Cardiac fibroblast (primary cell): ENCODE measurements around the gene XIRP1.
"Not testable (repeated sequence)": the region's sequence is repeated elsewhere in the genome, so short reads cannot be mapped to it uniquely, and the experiment has no call there.

Experiments used
- DNase-seq, 2 donors: peaks; one replicate each; pipeline versions ENCODE4 v3.0.0 to v3.0.0-alpha.2; 2010; ENCODE audit warnings: low read depth in 2 of 2
- H3K4me3 ChIP-seq, 2 donors: replicated peaks in 1 of 2; 1 replicate in 1 of 2; 2 replicates in 1 of 2; pipeline ENCODE4 v1.5.1; 2011; ENCODE audit warnings: low read depth in 2 of 2, low read length in 2 of 2, mild to moderate bottlenecking in 2 of 2, moderate library complexity in 1 of 2
- TF ChIP-seq, protein P1 (sequence below): IDR thresholded peaks from one replicate; pipeline ENCODE4 v1.5.1; 2011; ENCODE audit warnings: low read depth, mild to moderate bottlenecking, low read length, inconsistent platforms

XIRP1 gene

DNA sequence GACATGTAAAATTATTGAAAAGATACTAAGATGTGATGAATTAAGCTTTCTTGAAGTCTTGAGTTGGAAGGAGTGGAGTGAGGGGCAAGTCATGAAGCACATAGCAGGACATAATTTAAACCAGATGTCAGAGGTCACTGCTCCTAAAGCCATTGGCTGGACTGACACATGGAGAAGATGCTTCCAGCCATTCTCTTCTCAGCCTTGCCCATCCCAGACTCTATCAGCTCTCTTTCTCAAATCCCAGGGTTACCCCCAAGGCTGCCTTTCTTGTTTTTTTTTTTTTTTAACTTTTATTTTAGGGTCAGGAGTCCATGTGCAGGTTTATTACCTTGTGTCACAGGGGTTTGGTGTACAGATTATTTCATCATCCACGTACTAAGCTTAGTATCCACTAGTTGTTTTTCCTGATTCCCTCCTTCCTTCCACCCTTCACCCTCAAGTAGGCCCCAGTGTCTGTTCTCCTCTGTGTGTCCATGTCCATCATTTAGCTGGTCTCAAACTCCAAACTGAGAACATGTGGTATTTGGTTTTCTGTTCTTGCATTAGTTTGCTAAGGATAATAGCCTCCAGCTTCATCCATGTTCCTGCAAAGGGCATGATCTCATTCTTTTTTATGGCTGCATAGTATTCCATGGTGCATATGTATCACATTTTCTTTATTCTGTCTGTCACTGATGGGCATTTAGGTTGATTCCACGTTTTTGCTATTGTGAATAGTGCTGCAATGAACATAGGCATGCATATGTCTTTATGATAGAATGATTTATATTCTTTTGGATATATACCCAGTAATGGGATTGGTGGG lies 18.9 kb downstream of the XIRP1 start:
- no peak overlapping the region for H3K4me3 ChIP-seq
- TF ChIP-seq, protein P1, sequence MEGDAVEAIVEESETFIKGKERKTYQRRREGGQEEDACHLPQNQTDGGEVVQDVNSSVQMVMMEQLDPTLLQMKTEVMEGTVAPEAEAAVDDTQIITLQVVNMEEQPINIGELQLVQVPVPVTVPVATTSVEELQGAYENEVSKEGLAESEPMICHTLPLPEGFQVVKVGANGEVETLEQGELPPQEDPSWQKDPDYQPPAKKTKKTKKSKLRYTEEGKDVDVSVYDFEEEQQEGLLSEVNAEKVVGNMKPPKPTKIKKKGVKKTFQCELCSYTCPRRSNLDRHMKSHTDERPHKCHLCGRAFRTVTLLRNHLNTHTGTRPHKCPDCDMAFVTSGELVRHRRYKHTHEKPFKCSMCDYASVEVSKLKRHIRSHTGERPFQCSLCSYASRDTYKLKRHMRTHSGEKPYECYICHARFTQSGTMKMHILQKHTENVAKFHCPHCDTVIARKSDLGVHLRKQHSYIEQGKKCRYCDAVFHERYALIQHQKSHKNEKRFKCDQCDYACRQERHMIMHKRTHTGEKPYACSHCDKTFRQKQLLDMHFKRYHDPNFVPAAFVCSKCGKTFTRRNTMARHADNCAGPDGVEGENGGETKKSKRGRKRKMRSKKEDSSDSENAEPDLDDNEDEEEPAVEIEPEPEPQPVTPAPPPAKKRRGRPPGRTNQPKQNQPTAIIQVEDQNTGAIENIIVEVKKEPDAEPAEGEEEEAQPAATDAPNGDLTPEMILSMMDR: no peak
- no peak for DNase-seq

- TF ChIP-seq, protein P1: no peak
- no peak overlapping the region for H3K4me3 ChIP-seq
- no peak for DNase-seq
These were observed 20.5 kb downstream of the XIRP1 start for GRCh38 chr3:39171860-39172259.

GRCh38 chr3:39170877-39171276 lies 21.5 kb downstream of the XIRP1 start:
- DNase-seq, H3K4me3 ChIP-seq: not testable (repeated sequence)

- TF ChIP-seq, protein P1: no peak
- no peak for DNase-seq
- no peak overlapping the region for H3K4me3 ChIP-seq
These were observed 21.9 kb downstream of the XIRP1 start for GRCh38 chr3:39170461-39170860.

DNA sequence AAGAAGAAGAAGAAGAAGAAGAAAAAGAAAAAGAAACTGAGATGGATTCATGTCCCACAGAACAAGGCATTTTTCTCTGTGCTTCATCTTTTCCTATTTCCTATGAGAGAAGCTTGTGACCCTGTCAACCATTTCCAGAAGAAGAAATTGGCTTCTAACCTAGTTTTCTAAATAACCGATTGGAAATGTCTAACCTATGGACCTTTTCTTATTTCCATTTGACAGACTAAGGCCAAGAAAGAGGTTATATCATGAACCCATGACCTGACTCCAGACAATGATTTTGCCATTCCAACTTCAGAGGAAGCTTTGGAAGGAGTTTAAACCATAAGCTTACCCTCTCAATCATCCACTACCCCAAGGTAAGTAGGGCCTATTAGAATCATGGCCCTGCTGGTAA lies 22.7 kb downstream of the XIRP1 start:
- TF ChIP-seq, protein P1: no peak
- no peak overlapping the region for H3K4me3 ChIP-seq
- DNase-seq: no peak

DNA sequence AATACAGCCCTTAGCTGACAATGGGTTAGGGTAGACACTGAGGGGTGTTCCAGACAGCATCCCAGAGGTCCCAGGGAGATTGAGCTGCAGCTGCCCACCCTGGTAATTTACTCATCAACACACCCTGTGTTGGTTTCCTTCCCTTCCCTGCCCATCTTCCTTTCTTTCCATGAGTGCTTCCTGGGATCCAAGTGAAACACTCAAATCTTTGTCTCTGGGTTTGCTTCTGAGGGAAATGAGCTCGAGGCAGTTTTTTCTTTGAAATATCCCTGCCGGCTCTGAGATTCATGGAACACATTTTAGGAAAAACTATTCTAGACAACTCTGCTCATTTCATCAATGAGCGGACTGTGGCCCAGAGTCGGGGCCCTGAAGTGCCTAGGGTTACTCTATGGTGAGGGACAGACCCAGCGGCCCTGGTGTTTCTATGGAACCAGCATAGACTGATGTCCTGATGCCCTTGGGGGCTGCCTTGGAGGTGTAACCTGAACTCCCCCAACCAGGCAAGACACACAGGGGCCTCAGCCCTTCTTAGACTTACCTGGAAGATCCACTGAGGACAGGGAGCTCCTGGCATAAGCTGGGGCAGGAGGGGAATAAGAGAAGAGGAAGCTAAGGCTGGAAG lies 24.1 kb downstream of the XIRP1 start:
- no peak for DNase-seq
- H3K4me3 ChIP-seq: no peak overlapping the region
- TF ChIP-seq, protein P1: no peak

DNA sequence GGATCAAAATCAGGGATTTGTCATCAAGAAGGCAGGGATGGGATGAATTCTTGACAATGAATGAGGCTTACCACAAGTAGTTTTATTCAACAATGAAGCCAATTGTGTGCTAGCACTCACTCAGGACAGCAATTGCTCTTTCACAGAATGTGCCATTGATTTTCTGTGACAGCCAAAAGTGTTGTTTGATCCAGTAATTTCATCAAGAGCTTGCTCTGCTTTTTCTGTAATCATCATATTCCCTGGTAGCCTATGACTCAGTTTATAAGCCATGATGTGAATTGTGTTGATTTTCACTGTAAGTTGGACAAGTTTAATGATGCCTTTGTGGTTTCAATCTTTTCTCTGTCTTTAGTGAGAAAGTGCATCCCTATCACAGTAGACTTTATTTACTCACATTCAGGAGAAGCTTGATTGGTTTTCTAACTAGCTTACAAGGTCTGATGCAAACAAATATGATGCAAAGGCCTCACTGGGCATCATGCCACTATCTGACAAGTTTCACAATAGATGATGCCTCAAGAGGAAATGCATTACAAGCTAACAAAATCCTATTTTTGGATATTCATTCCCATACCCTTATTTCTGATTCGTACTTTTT lies 25.4 kb downstream of the XIRP1 start:
- TF ChIP-seq, protein P1: no peak
- DNase-seq: peak; percentile 98
- H3K4me3 ChIP-seq: no peak overlapping the region
